HG02885 (cell line): ENCODE data around the gene NOS3.
"Not testable (repeated sequence)": the region's sequence is repeated elsewhere in the genome, so short reads cannot be mapped to it uniquely, and the experiment has no call there.

ENCODE experiments used
- ATAC-seq: cut with Tn5 transposase; IDR thresholded peaks from one replicate; pipeline ENCODE4 v1.9.1; 2021; ENCODE audit warnings: mild to moderate bottlenecking; ENCODE audit not compliant: unreplicated experiment, poor library complexity

The NOS3 gene

GRCh38 chr7:151013356-151013732 lies 22.5 kb downstream of the NOS3 start:
- ATAC-seq: no peak

GRCh38 chr7:151013733-151014497 lies 23.1 kb downstream of the NOS3 start:
- no peak for ATAC-seq

- ATAC-seq: no peak
Observed at GRCh38 chr7:151014950-151015349, 24.1 kb downstream of the NOS3 start.

- ATAC-seq: no peak
Observed at GRCh38 chr7:151015967-151016366, 25.1 kb downstream of the NOS3 start.

- ATAC-seq: no peak
Observed at GRCh38 chr7:151016505-151016904, 25.7 kb downstream of the NOS3 start.

- no peak for ATAC-seq
Observed at GRCh38 chr7:151016942-151017341, 26.1 kb downstream of the NOS3 start.

GRCh38 chr7:151017370-151017952 lies 26.6 kb downstream of the NOS3 start:
- no peak for ATAC-seq

- peak; percentile 68 for ATAC-seq
Observed at GRCh38 chr7:151017953-151018420, 27.2 kb downstream of the NOS3 start.

- ATAC-seq: no peak
Observed at GRCh38 chr7:151018421-151019129, 27.8 kb downstream of the NOS3 start.

GRCh38 chr7:151019130-151019447 lies 28.3 kb downstream of the NOS3 start:
- ATAC-seq: no peak

- no peak for ATAC-seq
Observed at GRCh38 chr7:151020231-151020630, 29.4 kb downstream of the NOS3 start.

GRCh38 chr7:151023232-151023631 lies 32.4 kb downstream of the NOS3 start:
- no peak for ATAC-seq

GRCh38 chr7:151024435-151025056 lies 33.7 kb downstream of the NOS3 start, which contains the start of gene ATG9B:
ATG9B (minus strand) TSS chr7:151024494; CDS start chr7:151024423, 71 bp downstream.
- ATAC-seq: no peak

GRCh38 chr7:151025924-151026671 lies 35.3 kb downstream of the NOS3 start:
- no peak for ATAC-seq

GRCh38 chr7:151026771-151027727 lies 36.2 kb downstream of the NOS3 start:
- ATAC-seq: not testable (repeated sequence)

GRCh38 chr7:151027728-151028130 lies 36.9 kb downstream of the NOS3 start:
- ATAC-seq: not testable (repeated sequence)

GRCh38 chr7:151028131-151028947 lies 37.5 kb downstream of the NOS3 start, which contains the start of gene ABCB8:
ABCB8 (plus strand) TSS chr7:151028450; CDS start chr7:151028516, 66 bp downstream.
- ATAC-seq: peak; percentile 97

GRCh38 chr7:151028948-151029501 lies 38.2 kb downstream of the NOS3 start:
- ATAC-seq: no peak
